Liver (tissue), 9 donors: Measurements from ENCODE around the gene WDFY1. TPM values are rescaled to one million over a fixed set of nuclear protein-coding genes. Genes with fewer than 3 reads are reported as not detected.

Source experiments
- DNase-seq: peaks from one replicate; pipeline ENCODE4 v3.0.0-alpha.2; 2017; ENCODE audit warnings: low spot score
- H3K27ac ChIP-seq, 2 donors: one replicate each; pipeline ENCODE4 v1.7.0; 2013; ENCODE audit warnings: inconsistent platforms in 2 of 2, low read length in 2 of 2, control low read depth in 1 of 2, low read depth in 1 of 2, mild to moderate bottlenecking in 1 of 2
- H3K27me3 ChIP-seq, 4 donors: one replicate each; pipeline versions ENCODE4 v1.6.1 to v1.7.0; 2013; ENCODE audit warnings: low read length in 3 of 4, inconsistent platforms in 1 of 4, mild to moderate bottlenecking in 1 of 4, moderate library complexity in 1 of 4; ENCODE audit not compliant: control insufficient read depth in 4 of 4, insufficient read depth in 4 of 4
- H3K36me3 ChIP-seq, 4 donors: one replicate each; pipeline versions ENCODE4 v1.6.1 to v1.7.0; 2013; ENCODE audit warnings: low read length in 3 of 4, mild to moderate bottlenecking in 3 of 4, low read depth in 1 of 4, moderate library complexity in 1 of 4; ENCODE audit not compliant: control insufficient read depth in 4 of 4, insufficient read depth in 3 of 4
- H3K4me1 ChIP-seq, 4 donors: one replicate each; pipeline versions ENCODE4 v1.6.1 to v1.7.0; 2013; ENCODE audit warnings: low read length in 3 of 4, mild to moderate bottlenecking in 3 of 4, moderate library complexity in 1 of 4; ENCODE audit not compliant: control insufficient read depth in 4 of 4, insufficient read depth in 4 of 4
- H3K4me3 ChIP-seq, 3 donors: one replicate each; pipeline versions ENCODE4 v1.6.1 to v1.7.0; 2013; ENCODE audit warnings: low read length in 3 of 3, control low read depth in 1 of 3, low read depth in 1 of 3, mild to moderate bottlenecking in 1 of 3
- H3K9ac ChIP-seq, 2 donors: one replicate each; pipeline ENCODE4 v1.7.0; 2013; ENCODE audit warnings: low read length in 2 of 2, mild to moderate bottlenecking in 2 of 2, moderate library complexity in 2 of 2, control low read depth in 1 of 2, low read depth in 1 of 2
- H3K9me3 ChIP-seq, 4 donors: one replicate each; pipeline versions ENCODE4 v1.6.1 to v1.7.0; 2013; ENCODE audit warnings: low read length in 3 of 4; ENCODE audit not compliant: control insufficient read depth in 4 of 4
- FOXA2 ChIP-seq: IDR thresholded peaks from 2 replicates; pipeline ENCODE4 v1.6.1; 2016; ENCODE audit warnings: antibody characterized with exemption
- GABPA ChIP-seq, 2 donors: IDR thresholded peaks in 1 of 2; conservative IDR thresholded peaks in 1 of 2; 2 replicates each; pipeline ENCODE4 v1.6.1; 2016; ENCODE audit warnings: antibody characterized with exemption in 2 of 2, mild to moderate bottlenecking in 1 of 2, moderate library complexity in 1 of 2
- HNF4A ChIP-seq, 2 donors: conservative IDR thresholded peaks; 2 replicates each; pipeline ENCODE4 v1.6.1; 2016; ENCODE audit warnings: antibody characterized with exemption in 2 of 2, mild to moderate bottlenecking in 2 of 2
- HNF4G ChIP-seq: IDR thresholded peaks from 2 replicates; pipeline ENCODE4 v1.6.1; 2016; ENCODE audit warnings: antibody characterized with exemption
- JUND ChIP-seq, 2 donors: IDR thresholded peaks; 2 replicates each; pipeline ENCODE4 v1.6.1; 2016; ENCODE audit warnings: antibody characterized with exemption in 2 of 2
- RAD21 ChIP-seq, 2 donors: IDR thresholded peaks; 2 replicates each; pipeline ENCODE4 v1.6.1; 2016; ENCODE audit warnings: antibody characterized with exemption in 2 of 2, mild to moderate bottlenecking in 2 of 2
- RXRA ChIP-seq, 2 donors: IDR thresholded peaks; 2 replicates each; pipeline ENCODE4 v1.6.1; 2017 to 2018; ENCODE audit warnings: antibody characterized with exemption in 2 of 2, mild to moderate bottlenecking in 1 of 2
- SP1 ChIP-seq: IDR thresholded peaks from 2 replicates; pipeline ENCODE4 v1.6.1; 2018; ENCODE audit warnings: antibody characterized with exemption, mild to moderate bottlenecking
- YY1 ChIP-seq: IDR thresholded peaks from 2 replicates; pipeline ENCODE4 v1.6.1; 2016; ENCODE audit warnings: antibody characterized with exemption, mild to moderate bottlenecking
- WGBS: extraction: QIAGEN DNeasy Blood & Tissue Kit; methylation state at CpG from one replicate; pipeline ENCODE4 v1.1.7; 2013; 5-methylcytosine and 5-hydroxymethylcytosine counted together
- polyA plus RNA-seq, 2 donors: library from polyadenylated mRNA; stranded (reverse) in 1 of 2; unstranded in 1 of 2; fragments of 200-250 nt in 1 of 2; fragments of >200 nt in 1 of 2; fragmentation: Nextera tagmentation in 1 of 2; extraction: Ambion mirVana in 1 of 2; gene quantifications; one replicate each; pipeline versions ENCODE4 v1.2.1 to v1.2.3, GENCODE V29; 2013 to 2015
- total RNA-seq, 2 donors: library from RNA; depleted of rRNA; stranded (reverse); fragments of >200 nt; gene quantifications; one replicate each; pipeline ENCODE4 v1.2.3, GENCODE V29; 2014
- TF ChIP-seq, protein P1 (sequence below): IDR thresholded peaks from 2 replicates; pipeline ENCODE4 v1.6.1; 2016; ENCODE audit warnings: antibody characterized with exemption
- TF ChIP-seq, protein P2 (sequence below): IDR thresholded peaks from 2 replicates; pipeline ENCODE4 v1.6.1; 2016; ENCODE audit warnings: antibody characterized with exemption
- TF ChIP-seq, protein P3 (sequence below): IDR thresholded peaks from 2 replicates; pipeline ENCODE4 v1.6.1; 2016; ENCODE audit warnings: antibody characterized with exemption, mild to moderate bottlenecking
- TF ChIP-seq, protein P4 (sequence below): fragments of 150-350 bp; IDR thresholded peaks from 2 replicates; pipeline ENCODE4 v1.5.1; 2017; ENCODE audit warnings: improper control_type of control experiment, low read depth, low read length; ENCODE audit not compliant: missing input control
- donor health status: healthy.
- donor health status: healthy.
- donor health status: healthy.
- donor health status: healthy.
- donor health status: healthy.

The WDFY1 gene, protein sequence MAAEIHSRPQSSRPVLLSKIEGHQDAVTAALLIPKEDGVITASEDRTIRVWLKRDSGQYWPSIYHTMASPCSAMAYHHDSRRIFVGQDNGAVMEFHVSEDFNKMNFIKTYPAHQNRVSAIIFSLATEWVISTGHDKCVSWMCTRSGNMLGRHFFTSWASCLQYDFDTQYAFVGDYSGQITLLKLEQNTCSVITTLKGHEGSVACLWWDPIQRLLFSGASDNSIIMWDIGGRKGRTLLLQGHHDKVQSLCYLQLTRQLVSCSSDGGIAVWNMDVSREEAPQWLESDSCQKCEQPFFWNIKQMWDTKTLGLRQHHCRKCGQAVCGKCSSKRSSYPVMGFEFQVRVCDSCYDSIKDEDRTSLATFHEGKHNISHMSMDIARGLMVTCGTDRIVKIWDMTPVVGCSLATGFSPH
- 10 to 100 TPM; 31.9 to 34.2 TPM for total RNA-seq
- polyA plus RNA-seq: 10 to 100 TPM; 12.0 to 16.3 TPM

DNA sequence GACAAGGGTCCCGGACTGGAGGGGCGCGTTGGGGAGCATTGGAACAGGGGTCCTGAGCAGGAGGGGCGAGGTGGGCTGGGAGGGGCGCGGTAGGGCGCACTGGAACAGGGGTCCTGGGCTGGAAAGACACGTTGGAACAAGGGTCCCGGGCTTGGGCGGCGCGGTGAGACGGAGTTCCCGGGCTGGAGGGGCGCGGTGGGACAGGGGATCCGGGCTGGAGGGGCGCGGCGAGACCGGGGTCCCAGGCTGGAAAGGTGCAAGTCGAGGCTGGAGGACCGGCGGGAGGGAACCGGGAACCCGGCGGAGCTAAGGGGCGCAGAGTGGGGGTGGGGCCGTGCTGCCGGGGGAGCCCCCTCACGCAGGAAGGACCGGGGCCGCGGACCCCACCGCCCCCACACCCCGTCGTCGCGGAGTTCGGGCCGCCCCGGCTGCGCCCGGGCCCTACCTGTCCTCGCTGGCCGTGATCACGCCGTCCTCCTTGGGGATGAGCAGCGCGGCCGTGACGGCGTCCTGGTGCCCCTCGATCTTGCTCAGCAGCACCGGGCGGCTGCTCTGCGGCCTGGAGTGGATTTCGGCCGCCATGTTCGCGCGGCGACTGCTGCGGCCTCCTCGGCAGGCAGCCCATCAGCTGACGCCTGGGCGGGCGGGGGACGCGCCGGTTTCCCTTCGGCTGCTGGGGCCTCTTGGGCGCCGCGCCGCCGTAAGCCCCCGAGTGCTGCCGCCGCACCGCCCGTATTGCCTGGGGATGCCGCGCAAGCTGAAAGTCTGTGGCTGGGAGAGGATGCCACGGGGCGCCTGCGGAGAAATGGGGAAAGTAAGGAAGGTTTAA is at the start of gene WDFY1:
TSS of gene WDFY1 (minus strand) at position 633 of the 829 bp plus-strand sequence. CDS start at position 582, 51 bp downstream.
- TF ChIP-seq GABPA (IDR thresholded peaks at IDR 0.05 in 1 of 2, conservative IDR thresholded peaks at IDR 0.05 in 1 of 2): peak in 1 of 2 donors; percentile 42
- TF ChIP-seq, protein P1, sequence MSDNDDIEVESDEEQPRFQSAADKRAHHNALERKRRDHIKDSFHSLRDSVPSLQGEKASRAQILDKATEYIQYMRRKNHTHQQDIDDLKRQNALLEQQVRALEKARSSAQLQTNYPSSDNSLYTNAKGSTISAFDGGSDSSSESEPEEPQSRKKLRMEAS: no peak
- TF ChIP-seq, protein P2, sequence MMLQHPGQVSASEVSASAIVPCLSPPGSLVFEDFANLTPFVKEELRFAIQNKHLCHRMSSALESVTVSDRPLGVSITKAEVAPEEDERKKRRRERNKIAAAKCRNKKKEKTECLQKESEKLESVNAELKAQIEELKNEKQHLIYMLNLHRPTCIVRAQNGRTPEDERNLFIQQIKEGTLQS: no peak
- TF ChIP-seq, protein P3, sequence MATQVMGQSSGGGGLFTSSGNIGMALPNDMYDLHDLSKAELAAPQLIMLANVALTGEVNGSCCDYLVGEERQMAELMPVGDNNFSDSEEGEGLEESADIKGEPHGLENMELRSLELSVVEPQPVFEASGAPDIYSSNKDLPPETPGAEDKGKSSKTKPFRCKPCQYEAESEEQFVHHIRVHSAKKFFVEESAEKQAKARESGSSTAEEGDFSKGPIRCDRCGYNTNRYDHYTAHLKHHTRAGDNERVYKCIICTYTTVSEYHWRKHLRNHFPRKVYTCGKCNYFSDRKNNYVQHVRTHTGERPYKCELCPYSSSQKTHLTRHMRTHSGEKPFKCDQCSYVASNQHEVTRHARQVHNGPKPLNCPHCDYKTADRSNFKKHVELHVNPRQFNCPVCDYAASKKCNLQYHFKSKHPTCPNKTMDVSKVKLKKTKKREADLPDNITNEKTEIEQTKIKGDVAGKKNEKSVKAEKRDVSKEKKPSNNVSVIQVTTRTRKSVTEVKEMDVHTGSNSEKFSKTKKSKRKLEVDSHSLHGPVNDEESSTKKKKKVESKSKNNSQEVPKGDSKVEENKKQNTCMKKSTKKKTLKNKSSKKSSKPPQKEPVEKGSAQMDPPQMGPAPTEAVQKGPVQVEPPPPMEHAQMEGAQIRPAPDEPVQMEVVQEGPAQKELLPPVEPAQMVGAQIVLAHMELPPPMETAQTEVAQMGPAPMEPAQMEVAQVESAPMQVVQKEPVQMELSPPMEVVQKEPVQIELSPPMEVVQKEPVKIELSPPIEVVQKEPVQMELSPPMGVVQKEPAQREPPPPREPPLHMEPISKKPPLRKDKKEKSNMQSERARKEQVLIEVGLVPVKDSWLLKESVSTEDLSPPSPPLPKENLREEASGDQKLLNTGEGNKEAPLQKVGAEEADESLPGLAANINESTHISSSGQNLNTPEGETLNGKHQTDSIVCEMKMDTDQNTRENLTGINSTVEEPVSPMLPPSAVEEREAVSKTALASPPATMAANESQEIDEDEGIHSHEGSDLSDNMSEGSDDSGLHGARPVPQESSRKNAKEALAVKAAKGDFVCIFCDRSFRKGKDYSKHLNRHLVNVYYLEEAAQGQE: no peak
- TF ChIP-seq RAD21 (IDR thresholded peaks at IDR 0.05): peak; percentile 47 to 63
- TF ChIP-seq RXRA (IDR thresholded peaks at IDR 0.05): no peak
- TF ChIP-seq YY1: peak; percentile 96
- TF ChIP-seq, protein P4, sequence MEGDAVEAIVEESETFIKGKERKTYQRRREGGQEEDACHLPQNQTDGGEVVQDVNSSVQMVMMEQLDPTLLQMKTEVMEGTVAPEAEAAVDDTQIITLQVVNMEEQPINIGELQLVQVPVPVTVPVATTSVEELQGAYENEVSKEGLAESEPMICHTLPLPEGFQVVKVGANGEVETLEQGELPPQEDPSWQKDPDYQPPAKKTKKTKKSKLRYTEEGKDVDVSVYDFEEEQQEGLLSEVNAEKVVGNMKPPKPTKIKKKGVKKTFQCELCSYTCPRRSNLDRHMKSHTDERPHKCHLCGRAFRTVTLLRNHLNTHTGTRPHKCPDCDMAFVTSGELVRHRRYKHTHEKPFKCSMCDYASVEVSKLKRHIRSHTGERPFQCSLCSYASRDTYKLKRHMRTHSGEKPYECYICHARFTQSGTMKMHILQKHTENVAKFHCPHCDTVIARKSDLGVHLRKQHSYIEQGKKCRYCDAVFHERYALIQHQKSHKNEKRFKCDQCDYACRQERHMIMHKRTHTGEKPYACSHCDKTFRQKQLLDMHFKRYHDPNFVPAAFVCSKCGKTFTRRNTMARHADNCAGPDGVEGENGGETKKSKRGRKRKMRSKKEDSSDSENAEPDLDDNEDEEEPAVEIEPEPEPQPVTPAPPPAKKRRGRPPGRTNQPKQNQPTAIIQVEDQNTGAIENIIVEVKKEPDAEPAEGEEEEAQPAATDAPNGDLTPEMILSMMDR: no peak
- TF ChIP-seq HNF4G: no peak
- TF ChIP-seq JUND (IDR thresholded peaks at IDR 0.05): no peak
- no peak for TF ChIP-seq FOXA2
- TF ChIP-seq HNF4A (conservative IDR thresholded peaks at IDR 0.05): no peak
- TF ChIP-seq SP1: peak; percentile 26
- peak; percentile 84 for DNase-seq
- H3K27me3 ChIP-seq: no peaks in the 10 kb centered on the region
- no peaks in the 10 kb centered on the region for H3K9me3 ChIP-seq
- peak within 1 kb of the TSS; percentile 80 to 88 for H3K9ac ChIP-seq
- H3K27ac ChIP-seq: peak within 1 kb of the TSS; percentile 83 to 92
- H3K4me3 ChIP-seq: peak within 1 kb of the TSS; percentile 85 to 95 (median 91)
- H3K4me1 ChIP-seq: peaks cover 0 to 19% (median 9%) of the 10 kb centered on the region in 4 donors
- under 1% methylated on average over 87 of the region's 87 CpGs for WGBS
- H3K36me3 ChIP-seq: no peaks in the 10 kb centered on the region
